Measurements from ENCODE around the gene RASL12.
"Not testable (repeated sequence)": the region's sequence is repeated elsewhere in the genome, so short reads cannot be mapped to it uniquely, and the experiment has no call there.

RASL12 gene

GRCh38 chr15:65052956-65053355 is 14.8 kb downstream of the RASL12 start:
- no peak for DNase-seq

DNA sequence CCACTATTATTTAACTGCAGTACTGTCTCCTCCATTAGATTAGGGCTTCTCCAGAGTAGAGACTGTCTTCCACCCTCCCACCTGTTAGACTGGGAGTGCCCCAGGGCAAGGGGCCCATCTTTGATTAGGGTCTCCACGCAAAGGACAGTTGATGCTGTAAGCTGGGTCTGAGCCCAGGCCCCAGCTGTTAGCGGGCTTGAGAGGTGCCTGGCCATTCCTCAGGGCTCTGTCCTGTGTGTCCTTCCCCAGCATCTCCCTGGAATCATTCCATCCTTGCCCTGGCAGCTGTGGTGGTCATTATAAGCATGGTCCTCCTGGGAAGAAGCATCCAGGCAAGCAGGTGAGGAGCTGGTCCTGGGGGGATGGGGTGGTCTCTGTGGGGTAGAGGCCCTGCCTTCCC is 16.5 kb downstream of the RASL12 start:
- no peak for DNase-seq

DNA sequence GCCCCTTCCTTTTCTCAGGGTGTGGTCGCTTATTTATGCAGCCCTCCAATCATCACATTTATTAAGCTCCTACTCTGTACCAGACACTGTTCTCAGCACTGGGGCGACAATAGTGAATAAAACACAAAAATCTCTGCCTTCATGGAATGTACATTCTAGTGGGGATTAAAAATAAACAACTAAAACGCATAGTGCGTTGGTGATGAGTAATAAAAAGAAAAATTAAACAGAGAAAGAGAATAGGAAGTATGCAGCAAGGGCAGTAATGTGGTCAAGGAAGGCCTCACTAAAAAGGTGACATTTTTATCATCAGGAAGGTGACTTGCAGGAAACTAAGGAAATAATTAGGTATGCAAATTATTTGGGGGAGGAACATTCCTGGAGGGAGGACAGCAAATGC is 17.5 kb downstream of the RASL12 start:
- no peak for DNase-seq

- peak; percentile 69 for DNase-seq
Observed at GRCh38 chr15:65049418-65049840, 18.4 kb downstream of the RASL12 start.

- no peak for DNase-seq
Observed at GRCh38 chr15:65048241-65048640, 19.6 kb downstream of the RASL12 start.

DNA sequence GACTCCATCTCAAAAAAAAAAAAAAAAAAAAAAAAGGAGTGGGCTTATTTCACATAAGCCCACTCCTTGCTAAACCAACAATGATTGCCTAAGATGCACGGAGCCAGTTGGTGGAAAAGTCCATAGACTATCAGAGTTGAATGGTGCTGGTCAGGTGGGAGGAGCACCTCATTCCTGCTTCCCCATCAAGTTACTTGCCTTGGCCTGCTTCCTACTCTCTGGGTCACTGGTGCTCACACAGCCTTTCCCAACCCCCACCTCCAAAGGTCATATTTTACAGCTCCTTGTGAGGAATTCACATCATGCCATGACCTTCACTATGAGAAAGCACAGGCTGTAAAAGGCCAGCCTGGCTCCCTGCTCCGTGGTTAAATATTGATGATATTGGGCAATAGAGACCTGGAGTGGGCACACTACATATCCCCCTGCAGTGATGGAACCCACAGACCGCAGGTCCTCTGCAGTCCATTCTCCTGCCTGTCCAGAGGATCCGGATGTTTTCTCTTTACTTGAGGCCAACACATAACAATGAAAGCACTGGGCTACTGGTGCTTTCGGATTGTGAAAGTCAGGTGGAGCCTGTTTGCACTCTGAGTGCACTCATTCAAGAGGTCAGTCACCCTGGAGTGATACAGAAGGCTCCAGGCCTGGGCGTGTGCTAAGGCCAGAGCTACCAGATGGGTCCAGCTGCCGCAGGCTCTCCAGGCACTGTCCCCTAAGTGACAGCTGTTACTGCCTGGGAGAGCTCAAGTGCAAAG is 22.9 kb downstream of the RASL12 start, which contains the start of gene SLC51B:
SLC51B (plus strand) TSS at position 664 of the 758 bp plus-strand sequence. CDS start 4,618 bp downstream, outside the sequence.
- DNase-seq: no peak

- not testable (repeated sequence) for DNase-seq
Observed at GRCh38 chr15:65044218-65044617, 23.6 kb downstream of the RASL12 start.

GRCh38 chr15:65042776-65043327 is 24.9 kb downstream of the RASL12 start:
- DNase-seq: no peak

GRCh38 chr15:65041787-65042186 is 26.0 kb downstream of the RASL12 start:
- DNase-seq: no peak

GRCh38 chr15:65040461-65040860 is 27.3 kb downstream of the RASL12 start:
- DNase-seq: no peak

DNA sequence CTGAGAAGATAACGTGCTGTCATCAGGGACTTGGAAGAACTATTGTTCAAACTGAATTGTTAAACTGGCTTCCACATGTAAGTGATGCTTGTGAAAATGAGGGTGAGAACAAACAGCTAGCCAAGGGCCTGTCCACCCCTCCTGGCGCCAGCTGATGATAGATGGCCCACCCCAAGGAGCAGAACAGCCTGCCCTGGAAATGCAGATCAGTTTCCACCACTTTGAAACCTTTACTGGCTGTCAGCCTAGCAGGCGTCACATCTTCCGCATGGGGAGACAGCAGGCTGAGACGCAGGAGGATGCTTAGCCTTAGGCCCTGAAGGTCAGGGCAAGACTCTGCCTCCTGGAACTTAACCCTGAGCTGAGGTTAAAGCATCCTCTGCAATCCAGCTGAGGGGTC is 29.0 kb downstream of the RASL12 start:
- no peak for DNase-seq

DNA sequence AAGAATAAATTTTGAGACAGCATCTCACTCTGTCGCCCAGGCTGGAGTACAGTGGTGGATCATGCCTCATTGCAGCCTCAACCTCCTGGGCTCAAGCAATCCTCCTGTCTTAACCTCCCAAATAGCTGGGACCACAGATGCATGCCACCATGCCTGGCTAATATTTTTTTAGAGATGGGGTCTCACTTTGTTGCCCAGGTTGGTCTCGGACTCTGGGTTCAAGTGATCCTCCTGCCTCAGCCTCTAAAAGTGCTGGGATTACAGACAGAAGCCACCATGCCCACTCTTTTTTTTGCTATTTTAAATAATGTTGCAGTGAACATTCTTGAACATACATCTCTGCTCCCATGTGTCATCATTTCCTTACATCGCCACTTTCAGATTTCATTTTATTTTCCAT is 29.4 kb downstream of the RASL12 start:
- no peak for DNase-seq

DNA sequence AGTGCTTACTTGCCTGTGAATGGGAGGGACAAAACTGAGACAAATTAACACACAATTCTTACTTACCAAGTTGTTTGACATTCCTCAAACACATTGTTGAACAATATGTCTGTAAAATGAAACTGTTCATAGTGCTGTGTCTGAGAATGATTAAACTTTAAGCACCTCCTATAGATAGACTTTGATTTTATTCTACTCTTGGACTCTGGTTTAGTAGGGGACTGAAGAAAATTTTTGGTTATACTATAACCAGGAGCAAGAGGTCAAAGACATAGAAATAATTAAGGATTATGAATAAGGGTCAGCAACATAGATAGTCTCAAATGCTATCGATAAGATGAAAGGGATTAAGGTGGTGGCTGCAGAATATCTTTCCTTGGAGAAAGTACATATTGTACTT is 30.5 kb downstream of the RASL12 start:
- DNase-seq: no peak

DNA sequence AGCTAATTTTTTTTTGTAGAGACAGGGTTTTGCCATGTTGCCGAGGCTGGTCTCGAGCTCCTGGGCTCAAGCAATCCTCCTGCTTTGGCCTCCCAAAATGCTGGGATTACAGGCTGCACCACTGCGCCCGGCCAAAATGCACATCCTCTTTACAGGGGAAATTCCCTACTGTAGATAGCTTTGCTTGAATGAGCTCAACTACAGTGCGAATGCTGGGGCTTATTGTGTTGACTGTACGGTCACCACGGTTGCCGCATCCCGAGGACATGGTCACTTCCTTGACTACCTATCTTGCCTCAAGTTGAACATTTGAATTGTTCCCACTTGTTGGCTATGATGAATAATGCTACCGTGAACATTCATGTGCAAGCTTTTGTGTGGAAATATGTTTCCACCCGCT is 33.1 kb downstream of the RASL12 start:
- DNase-seq: no peak

- DNase-seq: no peak
Observed at GRCh38 chr15:65033659-65034269, 34.0 kb downstream of the RASL12 start.

- no peak for DNase-seq
Observed at GRCh38 chr15:65032801-65033537, 34.8 kb downstream of the RASL12 start.

GRCh38 chr15:65029736-65030208 is 38.0 kb downstream of the RASL12 start:
- no peak for DNase-seq

DNA sequence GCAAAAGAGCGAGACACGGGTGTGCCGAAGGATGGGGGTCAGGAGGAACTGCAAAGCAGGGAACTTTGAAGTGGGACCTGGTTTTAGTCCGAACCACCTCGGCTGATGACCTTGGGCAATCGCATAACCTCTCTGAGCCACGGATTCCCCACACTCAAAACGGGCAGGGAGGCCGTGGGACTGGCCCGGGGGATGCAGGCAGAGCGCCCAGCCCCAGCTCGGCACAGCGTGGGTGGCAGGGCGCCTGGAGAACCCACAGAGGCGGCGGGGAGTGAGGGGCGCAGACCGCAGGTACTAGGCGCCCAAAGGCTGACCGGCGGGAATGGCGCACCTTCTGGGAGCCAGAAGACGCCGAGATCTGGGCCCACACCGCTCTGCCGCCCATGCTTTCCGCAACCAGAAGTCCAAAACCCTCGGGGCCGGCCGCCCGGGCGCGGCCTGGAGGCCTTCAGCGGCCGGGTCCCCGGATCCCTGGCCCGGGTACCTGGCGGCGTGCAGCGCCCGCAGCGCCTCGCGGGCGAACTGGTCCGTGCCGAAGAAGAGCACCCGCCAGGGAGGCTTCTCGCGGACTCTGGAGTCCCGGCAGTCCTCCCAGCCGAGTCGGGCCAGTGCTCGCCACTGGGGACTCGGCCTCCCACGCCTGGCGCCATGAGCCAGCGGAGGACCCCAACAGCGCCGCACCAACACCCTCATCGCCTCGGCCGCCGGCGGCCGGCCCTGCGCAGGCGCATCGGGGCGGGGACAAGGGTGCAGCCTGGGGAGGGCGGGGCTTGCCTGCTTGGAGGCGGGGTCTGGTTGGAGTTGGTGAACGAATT is 38.7 kb downstream of the RASL12 start, which contains the start of gene MTFMT:
MTFMT (minus strand) TSS at position 719 of the 815 bp plus-strand sequence; CDS start at position 693, 26 bp downstream.
- DNase-seq: peak; percentile 7

DNA sequence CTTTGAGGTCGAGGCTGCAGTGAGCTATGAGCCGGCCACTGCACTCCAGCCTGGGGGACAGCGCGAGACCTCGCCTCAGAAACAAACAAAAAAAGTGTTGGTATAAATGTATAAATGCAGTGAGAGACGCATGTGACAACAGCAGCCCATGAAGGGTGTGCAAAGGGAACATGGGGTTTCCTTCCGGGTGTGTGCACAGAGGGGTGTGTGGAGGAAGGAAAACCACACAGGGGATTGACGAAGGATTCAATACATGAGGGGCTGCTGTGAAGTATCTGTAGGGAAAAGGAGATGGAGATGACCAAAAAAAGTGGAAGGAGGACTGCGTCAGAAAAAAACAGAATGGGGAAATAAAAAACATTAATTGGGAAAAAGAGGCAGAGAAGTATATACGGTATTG is 39.5 kb downstream of the RASL12 start:
- no peak for DNase-seq

DNA sequence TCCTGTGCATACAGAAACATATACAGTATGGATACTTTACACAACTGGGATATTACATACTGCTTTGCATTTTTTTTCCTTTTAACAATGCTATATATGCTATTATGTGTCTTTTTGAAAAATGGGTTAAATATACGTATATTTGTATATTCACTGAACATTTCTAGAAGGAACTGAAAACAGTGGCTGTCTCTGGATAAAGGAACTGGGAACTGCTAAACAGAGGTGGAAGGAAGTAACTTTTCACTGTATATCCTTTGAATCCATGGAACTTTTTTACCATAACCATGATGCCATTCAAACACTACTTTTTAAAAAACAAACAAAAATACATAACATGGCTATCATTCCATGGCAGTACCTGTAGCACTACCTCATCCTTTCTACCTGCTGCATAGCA is 40.2 kb downstream of the RASL12 start:
- DNase-seq: no peak

DNA sequence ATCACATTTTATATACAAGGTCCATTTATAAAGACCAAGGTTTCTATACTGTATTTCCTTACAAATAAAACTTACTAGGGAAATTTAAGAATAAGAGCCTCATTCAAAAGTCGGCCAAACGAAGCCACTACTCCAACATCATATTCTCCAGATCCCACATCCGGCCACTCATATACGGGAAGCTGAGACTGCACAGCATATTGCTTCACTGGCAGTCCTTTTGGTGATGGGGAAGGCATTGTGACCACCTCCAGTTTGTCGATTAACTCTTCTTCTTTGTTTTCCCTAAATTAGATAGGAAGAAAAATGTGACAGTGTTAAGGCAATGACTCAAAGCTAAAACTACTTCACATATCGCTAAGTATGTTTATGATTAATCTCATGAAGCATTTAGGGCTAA is 41.0 kb downstream of the RASL12 start:
- no peak for DNase-seq

DNA sequence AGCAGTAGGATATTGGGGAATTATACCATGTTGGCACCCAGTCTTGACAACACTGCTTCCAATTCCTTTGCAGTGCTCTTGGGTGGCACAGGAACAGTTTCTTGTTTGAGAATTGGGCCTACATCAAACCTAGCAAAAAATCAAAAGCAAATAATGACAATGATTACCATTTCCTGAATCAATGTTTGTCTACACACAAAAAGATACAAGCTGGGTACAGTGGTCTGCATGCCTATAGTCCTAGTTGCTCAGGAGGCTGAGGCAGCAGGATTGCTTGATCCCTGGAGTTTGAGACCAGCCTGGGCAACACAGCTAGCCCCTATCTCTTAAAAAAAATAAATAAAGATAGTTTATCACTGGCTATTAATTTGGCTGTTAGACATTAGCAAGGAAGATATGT is 46.3 kb downstream of the RASL12 start:
- DNase-seq: no peak
